Stimulated activated CD8-positive, alpha-beta memory T cell treated with anti-CD3 and anti-CD28 coated beads, Interleukin-12 subunit alpha, Interleukin-12 subunit beta, amount 100 ng/mL, for 1 hour (primary cell): ENCODE results near the gene LCP2.
"Not testable (repeated sequence)": the region's sequence is repeated elsewhere in the genome, so short reads cannot be mapped to it uniquely, and the experiment has no call there.

Experiments
- DNase-seq: peaks from one replicate; pipeline ENCODE4 v3.0.0-alpha.2; 2020; ENCODE audit warnings: low read depth

LCP2 gene

DNA sequence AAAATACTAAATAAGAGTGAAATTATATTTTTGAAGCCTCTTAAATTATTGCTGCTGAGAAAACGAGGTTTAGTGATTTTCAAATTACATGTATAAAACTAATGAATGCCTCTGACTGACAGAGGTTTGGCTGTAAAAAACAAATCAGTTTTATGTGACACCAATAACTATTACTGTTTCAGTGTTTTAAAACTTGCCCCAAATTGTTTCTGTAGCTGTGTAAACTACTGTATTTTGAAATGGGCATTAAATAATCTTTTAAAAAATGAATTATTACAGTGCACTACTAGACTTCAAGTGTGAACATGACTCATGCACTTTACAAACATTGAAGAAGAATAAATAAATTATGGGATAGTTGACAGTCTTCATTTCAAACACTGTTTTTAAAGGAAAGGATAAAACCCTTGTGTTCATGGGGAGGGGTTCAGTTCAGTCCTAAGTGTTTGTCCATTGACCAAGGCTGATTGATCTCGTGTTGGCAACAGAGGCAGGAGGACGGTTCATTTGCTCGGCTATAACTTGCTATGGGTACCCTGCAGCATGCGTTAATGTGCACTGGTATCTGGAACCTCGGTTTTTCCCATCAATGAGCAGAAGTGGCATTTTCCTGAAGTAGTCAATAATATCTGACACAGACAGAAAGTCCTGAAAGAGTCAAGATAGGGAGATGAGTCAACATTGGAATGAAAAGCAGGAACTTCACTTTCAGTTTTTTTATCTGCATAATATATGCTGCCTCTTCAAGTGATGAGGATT is 49.2 kb downstream of the LCP2 start:
- DNase-seq, result no peak

DNA sequence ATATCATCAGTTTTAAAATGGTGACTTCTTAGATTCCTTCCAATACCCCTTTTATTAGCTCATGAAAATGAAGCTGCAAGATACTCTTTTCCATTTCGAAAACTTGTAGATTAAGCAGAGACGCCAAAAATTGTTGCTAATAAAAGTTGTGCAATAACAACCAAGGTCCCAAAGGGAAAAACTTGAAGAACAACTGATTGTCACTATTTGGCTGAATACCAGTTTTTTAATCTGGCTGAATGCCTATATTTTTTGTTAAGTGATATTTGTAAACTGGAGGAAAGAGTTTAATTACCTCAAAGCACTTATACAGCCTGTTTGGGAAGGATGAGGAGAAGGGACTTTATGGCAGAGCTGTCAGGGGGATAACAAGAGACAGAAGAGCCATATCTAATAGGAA is 50.2 kb downstream of the LCP2 start:
- DNase-seq, result no peak

DNA sequence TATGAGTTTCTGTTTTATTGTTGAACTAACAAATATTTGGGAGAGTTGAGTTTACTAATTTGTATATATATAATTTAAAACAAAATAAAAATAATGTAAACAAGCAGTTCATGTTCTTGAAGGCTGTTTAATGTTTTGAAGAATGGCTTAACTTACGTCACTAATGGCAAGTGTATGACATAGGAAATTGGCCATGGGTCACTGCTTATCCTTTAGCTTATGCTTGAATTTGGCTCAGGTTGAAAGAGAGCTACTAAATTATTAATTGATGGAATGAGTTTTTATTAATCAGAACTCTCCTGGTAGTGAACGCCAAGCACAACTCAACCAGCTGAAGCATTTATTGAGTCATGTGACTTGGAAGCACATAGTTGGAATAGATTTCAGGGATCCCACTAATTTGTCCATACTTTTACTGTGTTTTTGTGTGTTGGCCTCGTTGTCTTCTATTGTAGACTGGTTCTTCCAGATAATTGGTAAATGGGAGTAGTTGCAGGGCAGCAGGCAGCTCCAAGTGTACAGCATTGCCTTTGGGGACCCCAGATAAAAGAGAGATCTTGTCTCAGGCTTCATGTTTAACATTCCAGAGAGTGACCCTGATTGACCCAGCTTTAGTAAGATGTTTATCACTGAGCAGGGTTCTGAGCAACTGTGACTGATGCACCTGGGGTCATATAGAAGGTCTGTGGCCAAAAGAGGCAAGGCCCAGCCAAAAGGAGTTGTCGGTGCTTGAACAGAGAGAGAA is 51.3 kb downstream of the LCP2 start:
- no peak for DNase-seq

GRCh38 chr5:170245436-170245835 is 52.1 kb downstream of the LCP2 start:
- not testable (repeated sequence) for DNase-seq

DNA sequence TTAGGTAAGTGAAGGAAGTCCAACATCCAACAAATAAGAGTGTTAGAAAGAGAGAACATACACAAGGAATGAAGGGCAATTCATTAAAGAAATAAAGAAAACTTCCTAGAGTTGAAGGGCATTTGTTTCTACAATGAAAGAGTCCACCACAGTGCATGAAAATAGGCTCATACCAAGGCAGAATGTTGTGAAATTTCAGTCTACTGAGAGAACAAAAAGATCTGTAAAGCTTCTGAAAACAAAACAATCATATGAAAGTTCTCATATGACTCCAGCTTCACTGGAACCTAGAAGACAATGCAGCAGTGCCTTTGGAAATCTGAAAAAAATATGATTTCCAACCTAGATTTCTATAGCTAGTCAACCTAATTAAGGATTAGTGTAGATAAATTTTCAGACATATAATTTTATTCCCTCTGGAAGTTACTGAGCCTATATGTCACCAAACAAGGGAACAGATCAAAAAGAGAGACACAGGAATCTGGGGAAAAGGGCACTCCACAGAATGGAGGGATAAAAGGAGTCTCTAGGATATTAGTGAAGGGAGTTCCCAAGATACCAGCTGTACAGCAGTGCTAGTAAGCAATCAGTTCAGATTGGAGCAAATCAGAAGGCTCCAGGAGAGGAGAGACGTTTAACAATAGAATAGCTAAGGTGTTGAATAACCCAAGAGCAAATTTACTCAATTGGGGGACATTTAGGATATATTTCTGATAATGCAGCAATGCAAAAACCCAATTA is 59.0 kb downstream of the LCP2 start:
- no peak for DNase-seq

DNA sequence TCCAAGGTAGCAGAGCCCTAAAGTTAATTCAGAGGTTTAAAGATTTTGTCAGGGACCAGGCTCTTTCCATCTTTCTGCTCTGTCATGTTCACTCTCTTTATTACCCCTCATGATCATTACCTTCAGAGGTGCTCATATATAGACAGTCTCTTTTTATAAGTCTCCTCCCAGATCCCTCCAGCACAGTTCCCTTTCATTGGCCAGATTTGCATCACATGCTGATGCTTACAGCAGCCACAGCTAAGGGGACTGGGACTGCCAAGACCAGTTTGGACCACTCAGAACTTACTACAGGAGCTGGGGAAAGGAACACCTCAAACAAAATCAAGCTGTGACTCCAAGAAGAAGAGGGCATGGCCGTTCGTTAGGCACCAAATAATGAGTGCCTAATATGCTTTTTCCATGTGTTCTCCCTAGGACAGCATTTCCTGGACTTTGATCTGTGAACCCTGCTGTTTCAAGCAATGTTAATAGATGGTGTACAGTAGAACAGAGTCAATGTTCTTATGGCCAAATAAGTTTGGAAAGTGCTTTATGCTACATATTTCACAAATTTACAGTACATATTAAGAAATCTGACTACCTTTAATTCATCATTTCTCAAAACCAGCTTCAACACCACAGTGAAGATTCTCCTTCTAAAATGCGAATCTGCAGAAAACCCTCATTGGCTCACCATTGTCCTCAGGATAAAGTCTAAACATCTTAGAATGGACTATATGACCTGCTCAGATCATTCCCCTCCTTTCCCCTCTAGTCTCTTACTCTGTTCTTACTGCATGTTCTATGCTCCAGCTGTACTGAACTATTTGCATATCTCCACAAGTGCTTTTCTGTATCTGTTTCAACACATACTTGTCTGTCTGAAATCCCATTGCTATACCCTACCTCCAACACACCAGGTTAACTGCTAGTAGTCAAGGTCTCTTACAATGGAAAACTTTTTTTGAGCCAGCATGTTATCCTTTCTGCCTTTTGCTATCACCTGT is 61.4 kb downstream of the LCP2 start:
- DNase-seq, result no peak

DNA sequence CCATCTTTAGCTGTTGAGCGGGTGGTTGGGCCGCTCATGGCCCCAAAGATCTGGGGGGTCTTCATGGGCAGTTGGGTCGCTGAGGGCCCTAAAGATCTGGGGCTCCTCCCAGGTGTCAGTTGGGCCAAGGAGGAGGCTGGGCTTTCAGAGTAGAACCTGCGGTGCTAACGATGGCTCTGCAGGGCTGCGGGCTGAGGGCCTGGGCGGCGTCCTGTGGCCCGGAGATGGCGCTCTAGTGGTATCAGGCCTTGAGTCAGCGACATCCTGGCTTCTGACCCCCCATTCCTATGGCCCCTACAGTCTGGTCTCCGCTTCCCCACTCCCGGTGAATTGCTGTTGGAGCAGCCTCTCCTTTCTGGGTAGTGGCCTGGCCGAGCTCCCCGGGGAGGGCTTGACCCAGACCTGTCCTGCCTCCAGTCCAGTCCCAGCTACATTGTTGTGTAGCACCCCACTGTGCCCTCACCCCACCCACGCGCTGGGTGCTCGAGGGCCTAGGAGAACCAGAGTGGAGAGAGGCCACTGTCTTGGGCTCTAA is 64.2 kb downstream of the LCP2 start:
- DNase-seq, result no peak

DNA sequence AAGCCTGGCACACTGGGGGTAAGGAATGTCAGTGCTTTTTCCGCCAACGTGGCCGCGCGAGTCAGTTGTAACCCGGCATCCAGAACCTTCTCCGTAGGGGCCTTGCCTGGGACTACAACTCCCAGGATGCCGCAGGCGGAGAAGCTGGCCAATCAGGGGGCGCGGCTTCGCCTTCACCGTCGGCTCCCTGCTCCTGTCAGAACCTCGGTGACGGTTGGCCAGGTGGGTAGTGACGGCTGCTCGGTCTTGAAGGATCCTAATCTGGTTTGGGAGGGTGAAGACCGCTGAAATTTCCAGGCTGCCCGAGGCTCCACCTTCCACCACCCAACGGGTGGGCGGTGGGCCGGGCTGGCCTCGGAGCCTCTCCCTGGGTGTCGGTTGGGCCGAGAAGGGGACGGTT is 64.8 kb downstream of the LCP2 start, which contains the start of gene C5orf58:
C5orf58 (plus strand) TSS at position 200 of the 400 bp plus-strand sequence. CDS start 1,992 bp downstream, outside the sequence.
- no peak for DNase-seq

DNA sequence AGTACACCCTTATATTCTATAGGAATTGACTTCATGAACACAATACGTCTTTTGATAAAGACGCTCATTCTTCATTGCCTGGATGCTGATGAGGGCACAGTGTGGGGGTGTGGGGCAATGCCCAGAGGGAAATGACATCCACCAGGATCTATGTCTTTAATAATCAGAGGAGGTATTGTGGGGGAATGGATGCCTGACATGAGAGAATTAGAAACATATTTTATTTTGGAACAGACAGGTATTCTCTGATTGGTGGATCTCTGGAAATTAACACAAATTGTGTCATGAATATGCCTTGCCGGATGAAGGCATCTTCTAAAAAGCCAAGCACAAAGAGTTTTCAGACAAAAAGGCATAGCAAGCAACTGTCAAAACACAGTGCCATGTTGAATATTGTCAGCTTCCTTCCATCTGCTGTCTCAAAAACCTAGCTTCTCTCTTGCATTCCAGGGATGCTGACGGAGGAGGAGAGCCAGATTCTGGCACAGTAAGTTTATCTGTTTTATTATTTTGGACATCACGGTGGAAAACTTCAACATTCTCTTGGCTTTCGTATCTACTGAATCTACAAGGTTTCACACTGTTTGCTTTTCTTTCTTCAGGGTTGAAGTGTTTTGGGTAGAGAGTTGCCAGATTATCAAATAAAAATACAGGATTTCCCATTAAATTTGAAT is 68.7 kb downstream of the LCP2 start:
- DNase-seq, result no peak

DNA sequence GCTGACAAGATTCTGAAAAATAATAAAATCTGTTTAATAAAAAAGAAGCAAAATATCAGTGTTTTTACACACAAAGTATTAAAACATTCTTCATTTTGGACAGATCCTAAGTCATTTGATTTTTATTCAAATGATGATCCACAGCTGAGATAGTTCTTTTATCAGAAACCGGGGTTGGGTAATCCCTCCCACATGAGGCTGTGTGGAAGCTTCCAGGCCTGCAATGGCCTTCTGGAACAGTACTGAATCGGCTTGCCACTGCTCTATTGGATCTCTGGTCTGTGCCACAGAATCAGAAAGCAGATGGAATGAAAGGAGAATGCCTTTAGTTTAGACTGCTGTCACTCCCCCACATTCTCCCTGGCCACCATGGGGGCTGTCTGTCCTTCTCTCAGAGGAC is 70.9 kb downstream of the LCP2 start:
- DNase-seq, result no peak

- DNase-seq, result no peak
Observed at GRCh38 chr5:170226129-170226615, 71.4 kb downstream of the LCP2 start.

DNA sequence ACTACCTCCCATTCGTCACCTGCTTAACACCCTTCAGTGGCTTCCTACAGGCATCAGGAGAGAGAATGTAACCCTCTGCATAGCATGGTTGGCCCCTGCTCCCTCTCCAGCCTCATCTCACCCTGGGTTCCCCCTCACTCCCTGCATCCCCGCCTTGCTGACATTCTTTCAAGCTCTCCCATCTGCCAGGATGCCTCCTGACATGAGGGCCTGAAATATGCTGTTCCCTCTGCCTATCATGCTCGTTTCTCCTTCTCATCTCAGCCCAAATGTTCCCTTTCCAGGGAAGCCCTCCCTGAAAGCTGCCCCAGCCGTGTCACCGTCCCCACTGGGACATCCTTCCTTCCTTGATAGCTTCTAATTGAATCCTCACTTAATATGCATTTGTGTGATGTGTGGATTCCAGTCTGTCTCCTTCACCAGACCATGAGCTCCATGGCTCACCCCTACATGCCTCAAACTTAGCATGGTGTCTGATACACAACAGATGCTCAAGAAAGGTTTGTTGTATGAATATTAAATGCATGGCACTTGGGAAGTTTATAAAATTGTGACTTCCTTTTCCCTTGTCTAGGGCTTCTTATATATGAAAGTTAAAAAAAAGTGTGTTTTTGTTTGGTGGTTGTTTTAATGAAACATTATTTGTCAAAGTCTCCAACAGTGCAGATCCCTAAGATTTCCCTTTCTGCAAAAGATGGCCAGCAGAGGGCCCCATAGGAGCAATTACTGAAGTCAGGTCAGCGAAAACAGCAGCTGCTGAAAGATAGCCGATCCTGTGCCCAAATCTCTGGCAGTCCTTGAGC is 72.0 kb downstream of the LCP2 start:
- peak; percentile 73 for DNase-seq

- DNase-seq, result no peak
Observed at GRCh38 chr5:170223906-170224305, 73.7 kb downstream of the LCP2 start.

DNA sequence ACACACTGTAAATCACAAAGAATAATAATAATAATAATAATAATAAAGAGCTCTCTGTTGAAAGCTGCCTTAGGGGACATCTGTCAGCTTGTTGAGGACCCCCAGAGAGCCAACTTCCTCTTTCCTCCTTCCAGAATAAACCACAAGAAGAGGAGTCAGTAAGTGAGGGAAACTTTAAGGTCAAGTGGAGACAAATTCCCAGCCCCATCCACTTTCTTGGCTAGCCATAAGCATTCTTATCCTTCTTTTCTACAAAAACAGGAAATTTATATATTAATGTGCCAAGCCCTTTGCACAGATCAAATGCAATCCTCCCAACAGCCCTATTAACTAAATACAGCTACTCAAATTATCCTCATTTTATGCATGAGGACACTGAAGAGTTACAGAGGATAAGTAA is 74.2 kb downstream of the LCP2 start:
- DNase-seq, result no peak

DNA sequence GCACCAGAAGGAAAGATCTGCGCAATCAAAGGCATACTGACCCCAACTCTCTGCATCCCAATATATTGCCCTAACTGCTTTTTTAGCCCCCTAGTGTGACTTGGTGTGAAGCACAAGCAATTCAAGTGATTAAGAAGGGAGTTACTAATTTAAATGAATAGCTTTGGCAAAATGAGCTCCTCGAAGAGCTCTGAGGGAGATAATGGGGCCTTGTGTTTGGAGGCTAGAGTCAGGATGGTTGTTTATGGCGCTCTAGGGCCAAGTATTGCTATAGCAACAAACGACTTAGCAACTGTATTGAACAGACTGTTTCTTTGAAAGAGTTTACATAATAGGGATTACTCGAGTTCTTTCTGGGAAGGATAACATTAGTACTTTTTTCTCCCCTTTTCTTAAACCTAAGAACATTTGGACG is 76.2 kb downstream of the LCP2 start:
- no peak for DNase-seq

DNA sequence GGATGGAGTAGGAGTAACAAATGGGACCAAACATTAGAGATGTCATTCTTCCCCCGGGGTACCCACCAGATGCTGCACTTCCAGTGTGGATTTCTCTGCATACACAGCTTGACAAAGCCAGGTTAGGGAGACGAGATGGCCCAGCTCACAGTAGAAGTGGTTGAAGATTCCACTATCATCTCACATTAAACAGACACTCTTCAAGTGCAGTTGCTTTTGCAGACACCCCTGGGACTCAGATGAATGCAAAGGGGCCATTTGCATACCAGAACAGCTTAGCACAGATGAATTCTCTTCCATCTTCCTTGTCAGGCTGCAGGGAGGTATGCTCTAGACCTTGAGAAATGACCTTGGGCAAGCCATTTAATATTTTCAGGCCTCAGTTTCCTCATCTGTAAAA is 77.4 kb downstream of the LCP2 start:
- DNase-seq, result no peak

- DNase-seq, result no peak
Observed at GRCh38 chr5:170219615-170220014, 78.0 kb downstream of the LCP2 start.

GRCh38 chr5:170218726-170219125 is 78.9 kb downstream of the LCP2 start:
- DNase-seq, result no peak

- DNase-seq, result no peak
Observed at GRCh38 chr5:170217831-170218230, 79.7 kb downstream of the LCP2 start.
